Medulla oblongata (tissue), 1 donor: ENCODE results near the gene NPW.
A peak's percentile ranks its signal among the peaks of the same experiment; 100 is the strongest.

Experiments used
- DNase-seq: peaks from one replicate; pipeline ENCODE4 v3.0.0-alpha.2; 2015; ENCODE audit errors: extremely low spot score

The NPW gene

GRCh38 chr16:2019518-2019920 is at the start of gene NPW:
Gene NPW (plus strand): TSS chr16:2019785.
- no peak for DNase-seq

GRCh38 chr16:1971796-1972489 is 47.6 kb upstream of the NPW start, which contains the start of gene TBL3:
Gene TBL3 (plus strand): TSS chr16:1972053. CDS start chr16:1972165, 112 bp downstream.
- peak; percentile 94 for DNase-seq

GRCh38 chr16:1972490-1972877 is 47.1 kb upstream of the NPW start:
- DNase-seq = no peak

- no peak for DNase-seq
Observed at GRCh38 chr16:1973461-1974156, 46.0 kb upstream of the NPW start.

- no peak for DNase-seq
Observed at GRCh38 chr16:1974157-1975070, 45.2 kb upstream of the NPW start.

- DNase-seq = no peak
Observed at GRCh38 chr16:1975432-1976215, 44.0 kb upstream of the NPW start.

GRCh38 chr16:1976216-1976520 is 43.4 kb upstream of the NPW start:
- DNase-seq = no peak

- DNase-seq = no peak
Observed at GRCh38 chr16:1976951-1977874, 42.4 kb upstream of the NPW start.

GRCh38 chr16:1977875-1978268 is 41.7 kb upstream of the NPW start:
- DNase-seq = no peak

- no peak for DNase-seq
Observed at GRCh38 chr16:1978476-1979120, 41.0 kb upstream of the NPW start.

GRCh38 chr16:1979271-1980029 is 40.1 kb upstream of the NPW start:
- DNase-seq = no peak

GRCh38 chr16:1980030-1980769 is 39.4 kb upstream of the NPW start:
- DNase-seq = no peak

GRCh38 chr16:1980770-1981087 is 38.9 kb upstream of the NPW start:
- DNase-seq = no peak

GRCh38 chr16:1981398-1981836 is 38.2 kb upstream of the NPW start, which contains the start of gene NOXO1:
Gene NOXO1 (minus strand): TSS chr16:1981469. CDS start chr16:1981179, 290 bp downstream.
- no peak for DNase-seq

- DNase-seq = peak; percentile 63
Observed at GRCh38 chr16:1982013-1982433, 37.6 kb upstream of the NPW start.

- DNase-seq = no peak
Observed at GRCh38 chr16:1982991-1983543, 36.5 kb upstream of the NPW start.

GRCh38 chr16:1983544-1984346 is 35.8 kb upstream of the NPW start, which contains the start of gene GFER:
Gene GFER (plus strand): TSS chr16:1984193. CDS start chr16:1984219, 26 bp downstream.
- peak; percentile 92 for DNase-seq
